ENCODE measurements around the gene SLC39A5.
"Not testable (repeated sequence)": the region's sequence is repeated elsewhere in the genome, so short reads cannot be mapped to it uniquely, and the experiment has no call there.

SLC39A5 gene

GRCh38 chr12:56196818-56197550 is 32.9 kb upstream of the SLC39A5 start:
- not testable (repeated sequence) for H3K9me3 ChIP-seq (ENCODE audit: control insufficient read depth, low read length); H3K4me3 ChIP-seq (ENCODE audit: low read length); H3K36me3 ChIP-seq (ENCODE audit: control insufficient read depth, insufficient read depth, low read length, severe bottlenecking); H3K9ac ChIP-seq (ENCODE audit: low read length); H3K27me3 ChIP-seq (replicated peaks; ENCODE audit: control insufficient read depth, insufficient read depth, low read length)
- peak; percentile 82 for DNase-seq (ENCODE audit: low read depth)
- H3K4me1 ChIP-seq (ENCODE audit: control insufficient read depth, insufficient read depth, low read length) = peaks cover 18% of the 10 kb centered on the region

GRCh38 chr12:56197921-56198635 is 31.8 kb upstream of the SLC39A5 start:
- DNase-seq (ENCODE audit: low read depth) = no peak
- Histone ChIP-seq H3K36me3 (ENCODE audit: control insufficient read depth, insufficient read depth, low read length, severe bottlenecking) (no peaks in the 10 kb centered on the region), H3K9me3 (ENCODE audit: control insufficient read depth, low read length) (no peaks in the 10 kb centered on the region), H3K4me1 (ENCODE audit: control insufficient read depth, insufficient read depth, low read length) (peaks cover 19% of the 10 kb centered on the region), H3K27me3 (replicated peaks; ENCODE audit: control insufficient read depth, insufficient read depth, low read length) (no peaks in the 10 kb centered on the region), H3K9ac (ENCODE audit: low read length) (no peak overlapping the region), H3K4me3 (ENCODE audit: low read length) (no peak overlapping the region)

- H3K4me1 ChIP-seq (ENCODE audit: control insufficient read depth, insufficient read depth, low read length) = peaks cover 19% of the 10 kb centered on the region
- H3K9me3 ChIP-seq (ENCODE audit: control insufficient read depth, low read length) = no peaks in the 10 kb centered on the region
- no peaks in the 10 kb centered on the region for H3K27me3 ChIP-seq (replicated peaks; ENCODE audit: control insufficient read depth, insufficient read depth, low read length)
- H3K9ac ChIP-seq (ENCODE audit: low read length) = no peak overlapping the region
- no peak overlapping the region for H3K4me3 ChIP-seq (ENCODE audit: low read length)
- H3K36me3 ChIP-seq (ENCODE audit: control insufficient read depth, insufficient read depth, low read length, severe bottlenecking) = no peaks in the 10 kb centered on the region
- DNase-seq (ENCODE audit: low read depth) = peak; percentile 23
These were observed 31.0 kb upstream of the SLC39A5 start for GRCh38 chr12:56198836-56199235.

- Histone ChIP-seq H3K4me1 (ENCODE audit: control insufficient read depth, insufficient read depth, low read length) (peaks cover 37% of the 10 kb centered on the region), H3K27me3 (replicated peaks; ENCODE audit: control insufficient read depth, insufficient read depth, low read length) (no peaks in the 10 kb centered on the region), H3K4me3 (ENCODE audit: low read length) (no peak overlapping the region), H3K9ac (ENCODE audit: low read length) (no peak overlapping the region), H3K9me3 (ENCODE audit: control insufficient read depth, low read length) (no peaks in the 10 kb centered on the region), H3K36me3 (ENCODE audit: control insufficient read depth, insufficient read depth, low read length, severe bottlenecking) (peaks cover 33% of the 10 kb centered on the region)
- DNase-seq (ENCODE audit: low read depth) = no peak
These were observed 27.5 kb upstream of the SLC39A5 start for GRCh38 chr12:56202366-56202765.

GRCh38 chr12:56202838-56203237 is 27.0 kb upstream of the SLC39A5 start:
- no peak overlapping the region for H3K4me3 ChIP-seq (ENCODE audit: low read length)
- peaks cover 38% of the 10 kb centered on the region for H3K36me3 ChIP-seq (ENCODE audit: control insufficient read depth, insufficient read depth, low read length, severe bottlenecking)
- H3K9ac ChIP-seq (ENCODE audit: low read length) = no peak overlapping the region
- H3K27me3 ChIP-seq (replicated peaks; ENCODE audit: control insufficient read depth, insufficient read depth, low read length) = no peaks in the 10 kb centered on the region
- peaks cover 38% of the 10 kb centered on the region for H3K4me1 ChIP-seq (ENCODE audit: control insufficient read depth, insufficient read depth, low read length)
- no peaks in the 10 kb centered on the region for H3K9me3 ChIP-seq (ENCODE audit: control insufficient read depth, low read length)
- DNase-seq (ENCODE audit: low read depth) = no peak

GRCh38 chr12:56204275-56204674 is 25.6 kb upstream of the SLC39A5 start:
- Histone ChIP-seq H3K36me3 (ENCODE audit: control insufficient read depth, insufficient read depth, low read length, severe bottlenecking) (peaks cover 47% of the 10 kb centered on the region), H3K4me3 (ENCODE audit: low read length) (no peak overlapping the region), H3K4me1 (ENCODE audit: control insufficient read depth, insufficient read depth, low read length) (peaks cover 33% of the 10 kb centered on the region), H3K9ac (ENCODE audit: low read length) (no peak overlapping the region), H3K9me3 (ENCODE audit: control insufficient read depth, low read length) (no peaks in the 10 kb centered on the region), H3K27me3 (replicated peaks; ENCODE audit: control insufficient read depth, insufficient read depth, low read length) (no peaks in the 10 kb centered on the region)
- no peak for DNase-seq (ENCODE audit: low read depth)

GRCh38 chr12:56205445-56205844 is 24.4 kb upstream of the SLC39A5 start:
- Histone ChIP-seq H3K9ac (ENCODE audit: low read length) (peak overlapping the region; percentile 15), H3K36me3 (ENCODE audit: control insufficient read depth, insufficient read depth, low read length, severe bottlenecking) (peaks cover 57% of the 10 kb centered on the region), H3K9me3 (ENCODE audit: control insufficient read depth, low read length) (no peaks in the 10 kb centered on the region), H3K4me3 (ENCODE audit: low read length) (no peak overlapping the region), H3K27me3 (replicated peaks; ENCODE audit: control insufficient read depth, insufficient read depth, low read length) (no peaks in the 10 kb centered on the region), H3K4me1 (ENCODE audit: control insufficient read depth, insufficient read depth, low read length) (peaks cover 33% of the 10 kb centered on the region)
- DNase-seq (ENCODE audit: low read depth) = no peak

- Histone ChIP-seq H3K27me3 (replicated peaks; ENCODE audit: control insufficient read depth, insufficient read depth, low read length) (no peaks in the 10 kb centered on the region), H3K4me3 (ENCODE audit: low read length) (no peak overlapping the region), H3K4me1 (ENCODE audit: control insufficient read depth, insufficient read depth, low read length) (peaks cover 33% of the 10 kb centered on the region), H3K9me3 (ENCODE audit: control insufficient read depth, low read length) (no peaks in the 10 kb centered on the region), H3K36me3 (ENCODE audit: control insufficient read depth, insufficient read depth, low read length, severe bottlenecking) (peaks cover 67% of the 10 kb centered on the region), H3K9ac (ENCODE audit: low read length) (peak overlapping the region; percentile 15)
- DNase-seq (ENCODE audit: low read depth) = peak; percentile 64
These were observed 23.2 kb upstream of the SLC39A5 start for GRCh38 chr12:56206452-56207166.

GRCh38 chr12:56208006-56208405 is 21.8 kb upstream of the SLC39A5 start:
- Histone ChIP-seq H3K27me3 (replicated peaks; ENCODE audit: control insufficient read depth, insufficient read depth, low read length) (no peaks in the 10 kb centered on the region), H3K4me3 (ENCODE audit: low read length) (no peak overlapping the region), H3K9me3 (ENCODE audit: control insufficient read depth, low read length) (no peaks in the 10 kb centered on the region), H3K36me3 (ENCODE audit: control insufficient read depth, insufficient read depth, low read length, severe bottlenecking) (peaks cover 81% of the 10 kb centered on the region), H3K9ac (ENCODE audit: low read length) (peak overlapping the region; percentile 6), H3K4me1 (ENCODE audit: control insufficient read depth, insufficient read depth, low read length) (peaks cover 27% of the 10 kb centered on the region)
- DNase-seq (ENCODE audit: low read depth) = no peak

- DNase-seq (ENCODE audit: low read depth) = no peak
- no peaks in the 10 kb centered on the region for H3K27me3 ChIP-seq (replicated peaks; ENCODE audit: control insufficient read depth, insufficient read depth, low read length)
- peaks cover 10% of the 10 kb centered on the region for H3K4me1 ChIP-seq (ENCODE audit: control insufficient read depth, insufficient read depth, low read length)
- H3K9me3 ChIP-seq (ENCODE audit: control insufficient read depth, low read length) = no peaks in the 10 kb centered on the region
- peaks cover 81% of the 10 kb centered on the region for H3K36me3 ChIP-seq (ENCODE audit: control insufficient read depth, insufficient read depth, low read length, severe bottlenecking)
- H3K4me3 ChIP-seq (ENCODE audit: low read length) = no peak overlapping the region
- no peak overlapping the region for H3K9ac ChIP-seq (ENCODE audit: low read length)
These were observed 17.5 kb upstream of the SLC39A5 start for GRCh38 chr12:56212361-56212760.

- no peak for DNase-seq (ENCODE audit: low read depth)
- Histone ChIP-seq H3K9me3 (ENCODE audit: control insufficient read depth, low read length) (no peaks in the 10 kb centered on the region), H3K4me1 (ENCODE audit: control insufficient read depth, insufficient read depth, low read length) (peaks cover 7% of the 10 kb centered on the region), H3K36me3 (ENCODE audit: control insufficient read depth, insufficient read depth, low read length, severe bottlenecking) (peaks cover 71% of the 10 kb centered on the region), H3K4me3 (ENCODE audit: low read length) (no peak overlapping the region), H3K9ac (ENCODE audit: low read length) (no peak overlapping the region), H3K27me3 (replicated peaks; ENCODE audit: control insufficient read depth, insufficient read depth, low read length) (no peaks in the 10 kb centered on the region)
These were observed 16.0 kb upstream of the SLC39A5 start for GRCh38 chr12:56213878-56214277.
